Measurements from ENCODE around the gene OR2F2. TPM values are rescaled to one million over a fixed set of nuclear protein-coding genes. Genes with fewer than 3 reads are reported as not detected.
A peak's percentile ranks its signal among the peaks of the same experiment; 100 is the strongest.

OR2F2 gene
- total RNA-seq, 6 donors from 2014 or later, result not detected

GRCh38 chr7:143900230-143900766 lies 34.7 kb upstream of the OR2F2 start:
- Histone ChIP-seq H3K36me3 (no peaks in the 10 kb centered on the region), H3K4me3 (peak overlapping the region in 2 of 4 donors; percentile 79 to 95), H3K27ac (peak overlapping the region in 2 of 4 donors; percentile 19 to 93), H3K4me1 (peaks cover 14 to 24% (median 19%) of the 10 kb centered on the region in 4 donors), H3K9me3 (no peaks in the 10 kb centered on the region), H3K27me3 (no peaks in the 10 kb centered on the region)
- TF ChIP-seq POLR2A (IDR thresholded peaks at IDR 0.05), result no peak
- TF ChIP-seq, protein P1, sequence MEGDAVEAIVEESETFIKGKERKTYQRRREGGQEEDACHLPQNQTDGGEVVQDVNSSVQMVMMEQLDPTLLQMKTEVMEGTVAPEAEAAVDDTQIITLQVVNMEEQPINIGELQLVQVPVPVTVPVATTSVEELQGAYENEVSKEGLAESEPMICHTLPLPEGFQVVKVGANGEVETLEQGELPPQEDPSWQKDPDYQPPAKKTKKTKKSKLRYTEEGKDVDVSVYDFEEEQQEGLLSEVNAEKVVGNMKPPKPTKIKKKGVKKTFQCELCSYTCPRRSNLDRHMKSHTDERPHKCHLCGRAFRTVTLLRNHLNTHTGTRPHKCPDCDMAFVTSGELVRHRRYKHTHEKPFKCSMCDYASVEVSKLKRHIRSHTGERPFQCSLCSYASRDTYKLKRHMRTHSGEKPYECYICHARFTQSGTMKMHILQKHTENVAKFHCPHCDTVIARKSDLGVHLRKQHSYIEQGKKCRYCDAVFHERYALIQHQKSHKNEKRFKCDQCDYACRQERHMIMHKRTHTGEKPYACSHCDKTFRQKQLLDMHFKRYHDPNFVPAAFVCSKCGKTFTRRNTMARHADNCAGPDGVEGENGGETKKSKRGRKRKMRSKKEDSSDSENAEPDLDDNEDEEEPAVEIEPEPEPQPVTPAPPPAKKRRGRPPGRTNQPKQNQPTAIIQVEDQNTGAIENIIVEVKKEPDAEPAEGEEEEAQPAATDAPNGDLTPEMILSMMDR (IDR thresholded peaks at IDR 0.05), result no peak
- no peak for TF ChIP-seq EP300 (IDR thresholded peaks at IDR 0.05)
- TF ChIP-seq POLR2AphosphoS5 (IDR thresholded peaks at IDR 0.05), result no peak
- ATAC-seq (ENCODE audit: low FRiP score in 2 of 2) (no peak), DNase-seq (no peak)
- WGBS, 2 donors, result 70 to 77% methylated on average over 5 of the region's 5 CpGs

GRCh38 chr7:143901332-143901667 lies 33.7 kb upstream of the OR2F2 start:
- H3K27me3 ChIP-seq, result no peaks in the 10 kb centered on the region
- peak; percentile 42 to 65 for DNase-seq
- 0% methylated on average over 12 to 14 of the region's 14 CpGs for WGBS, 2 donors

GRCh38 chr7:143901668-143902331 lies 33.2 kb upstream of the OR2F2 start, which contains the start of gene TCAF1:
TCAF1 (minus strand) TSS chr7:143902176; CDS start chr7:143876608, 25,568 bp downstream.
- Histone ChIP-seq H3K4me1 (peaks cover 14 to 24% (median 19%) of the 10 kb centered on the region in 4 donors), H3K9me3 (no peaks in the 10 kb centered on the region), H3K27me3 (no peaks in the 10 kb centered on the region), H3K4me3 (peak within 1 kb of the TSS; percentile 66 to 95 (median 81)), H3K36me3 (no peaks in the 10 kb centered on the region), H3K27ac (peak within 1 kb of the TSS; percentile 92 to 98 (median 93))
- WGBS, 2 donors, result 0 to 1% methylated on average over 22 to 39 of the region's 50 CpGs
- DNase-seq, result peak; percentile 95 to 98
- ATAC-seq (ENCODE audit: low FRiP score in 2 of 2), result peak; percentile 99
- TF ChIP-seq EP300 (IDR thresholded peaks at IDR 0.05) (no peak), POLR2AphosphoS5 (IDR thresholded peaks at IDR 0.05) (peak; percentile 79 to 89), POLR2A (IDR thresholded peaks at IDR 0.05) (peak in 1 of 4 donors; percentile 73)
- TF ChIP-seq, protein P1 (IDR thresholded peaks at IDR 0.05), result peak in 4 of 6 experiments; percentile 4 to 33 (median 12)

More at GRCh38 chr7:143901332-143901667, 33.7 kb upstream of the OR2F2 start:
- H3K9me3 ChIP-seq, result no peaks in the 10 kb centered on the region
- peak; percentile 59 to 66 for ATAC-seq (ENCODE audit: low FRiP score in 2 of 2)
- no peak for TF ChIP-seq POLR2AphosphoS5 (IDR thresholded peaks at IDR 0.05)
- TF ChIP-seq POLR2A (IDR thresholded peaks at IDR 0.05), result no peak
- TF ChIP-seq, protein P1 (IDR thresholded peaks at IDR 0.05), result no peak
- TF ChIP-seq EP300 (IDR thresholded peaks at IDR 0.05), result no peak
- peak overlapping the region; percentile 66 to 95 (median 81) for H3K4me3 ChIP-seq
- peaks cover 14 to 24% (median 19%) of the 10 kb centered on the region in 4 donors for H3K4me1 ChIP-seq
- H3K27ac ChIP-seq, result peak overlapping the region; percentile 92 to 98 (median 93)
- no peaks in the 10 kb centered on the region for H3K36me3 ChIP-seq

GRCh38 chr7:143902332-143902899 lies 32.6 kb upstream of the OR2F2 start:
- 71% methylated on average over 14 of the region's 14 CpGs for WGBS, 2 donors
- DNase-seq (peak in 1 of 2 donors; percentile 33), ATAC-seq (ENCODE audit: low FRiP score in 2 of 2) (no peak)
- Histone ChIP-seq H3K36me3 (no peaks in the 10 kb centered on the region), H3K9me3 (no peaks in the 10 kb centered on the region), H3K27ac (peak overlapping the region; percentile 92 to 98 (median 93)), H3K4me3 (peak overlapping the region in 3 of 4 donors; percentile 66 to 95 (median 79)), H3K27me3 (no peaks in the 10 kb centered on the region), H3K4me1 (peaks cover 14 to 24% (median 19%) of the 10 kb centered on the region in 4 donors)
- no peak for TF ChIP-seq POLR2A (IDR thresholded peaks at IDR 0.05)
- TF ChIP-seq, protein P1 (IDR thresholded peaks at IDR 0.05), result no peak
- TF ChIP-seq POLR2AphosphoS5 (IDR thresholded peaks at IDR 0.05), result no peak
- TF ChIP-seq EP300 (IDR thresholded peaks at IDR 0.05), result no peak

Measured in upper lobe of left lung (tissue), 6 donors.